Measurements from ENCODE around the gene ELP6.

The ELP6 gene

DNA sequence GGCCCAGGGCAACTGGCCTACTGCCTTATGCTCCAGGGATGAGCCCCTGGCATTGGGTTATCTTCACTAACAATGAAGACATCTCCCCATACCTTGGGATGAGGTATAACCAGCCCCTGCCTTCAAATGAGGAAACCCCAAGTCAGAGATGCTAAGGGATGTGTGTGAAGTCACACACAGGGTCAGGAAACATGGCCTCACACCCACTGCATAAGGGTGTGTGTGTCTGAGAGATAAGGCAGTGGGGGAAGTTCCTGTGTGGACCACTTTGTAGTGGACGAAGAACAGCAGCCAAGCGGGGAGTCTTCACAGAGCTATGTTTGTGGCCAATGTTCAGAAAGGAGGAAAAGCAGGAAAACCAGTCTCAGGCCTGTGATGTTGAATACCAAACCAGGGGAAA lies 10.5 kb downstream of the ELP6 start:
- Mint-ChIP-seq H3K27ac (no peak overlapping the region), H3K36me3 (ENCODE audit: low read depth) (peaks cover 59% of the 10 kb centered on the region), H3K9me3 (no peaks in the 10 kb centered on the region), H3K27me3 (ENCODE audit: low read depth) (no peaks in the 10 kb centered on the region), H3K4me3 (no peak overlapping the region), H3K4me1 (no peaks in the 10 kb centered on the region)
- TF ChIP-seq, protein P1, sequence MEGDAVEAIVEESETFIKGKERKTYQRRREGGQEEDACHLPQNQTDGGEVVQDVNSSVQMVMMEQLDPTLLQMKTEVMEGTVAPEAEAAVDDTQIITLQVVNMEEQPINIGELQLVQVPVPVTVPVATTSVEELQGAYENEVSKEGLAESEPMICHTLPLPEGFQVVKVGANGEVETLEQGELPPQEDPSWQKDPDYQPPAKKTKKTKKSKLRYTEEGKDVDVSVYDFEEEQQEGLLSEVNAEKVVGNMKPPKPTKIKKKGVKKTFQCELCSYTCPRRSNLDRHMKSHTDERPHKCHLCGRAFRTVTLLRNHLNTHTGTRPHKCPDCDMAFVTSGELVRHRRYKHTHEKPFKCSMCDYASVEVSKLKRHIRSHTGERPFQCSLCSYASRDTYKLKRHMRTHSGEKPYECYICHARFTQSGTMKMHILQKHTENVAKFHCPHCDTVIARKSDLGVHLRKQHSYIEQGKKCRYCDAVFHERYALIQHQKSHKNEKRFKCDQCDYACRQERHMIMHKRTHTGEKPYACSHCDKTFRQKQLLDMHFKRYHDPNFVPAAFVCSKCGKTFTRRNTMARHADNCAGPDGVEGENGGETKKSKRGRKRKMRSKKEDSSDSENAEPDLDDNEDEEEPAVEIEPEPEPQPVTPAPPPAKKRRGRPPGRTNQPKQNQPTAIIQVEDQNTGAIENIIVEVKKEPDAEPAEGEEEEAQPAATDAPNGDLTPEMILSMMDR (IDR thresholded peaks at IDR 0.05; ENCODE audit: unreplicated experiment in 3 of 3): no peak

GRCh38 chr3:47496892-47497291 lies 16.6 kb downstream of the ELP6 start:
- no peak overlapping the region for H3K27ac Mint-ChIP-seq
- H3K9me3 Mint-ChIP-seq: no peaks in the 10 kb centered on the region
- no peaks in the 10 kb centered on the region for H3K4me1 Mint-ChIP-seq
- peaks cover 57% of the 10 kb centered on the region for H3K36me3 Mint-ChIP-seq (ENCODE audit: low read depth)
- H3K4me3 Mint-ChIP-seq: no peak overlapping the region
- TF ChIP-seq, protein P1 (IDR thresholded peaks at IDR 0.05; ENCODE audit: unreplicated experiment in 3 of 3): no peak
- no peaks in the 10 kb centered on the region for H3K27me3 Mint-ChIP-seq (ENCODE audit: low read depth)

GRCh38 chr3:47495886-47496285 lies 17.6 kb downstream of the ELP6 start:
- no peaks in the 10 kb centered on the region for H3K4me1 Mint-ChIP-seq
- H3K9me3 Mint-ChIP-seq: no peaks in the 10 kb centered on the region
- H3K4me3 Mint-ChIP-seq: no peak overlapping the region
- H3K27me3 Mint-ChIP-seq (ENCODE audit: low read depth): no peaks in the 10 kb centered on the region
- peaks cover 50% of the 10 kb centered on the region for H3K36me3 Mint-ChIP-seq (ENCODE audit: low read depth)
- TF ChIP-seq, protein P1 (IDR thresholded peaks at IDR 0.05; ENCODE audit: unreplicated experiment in 3 of 3): no peak
- H3K27ac Mint-ChIP-seq: no peak overlapping the region

DNA sequence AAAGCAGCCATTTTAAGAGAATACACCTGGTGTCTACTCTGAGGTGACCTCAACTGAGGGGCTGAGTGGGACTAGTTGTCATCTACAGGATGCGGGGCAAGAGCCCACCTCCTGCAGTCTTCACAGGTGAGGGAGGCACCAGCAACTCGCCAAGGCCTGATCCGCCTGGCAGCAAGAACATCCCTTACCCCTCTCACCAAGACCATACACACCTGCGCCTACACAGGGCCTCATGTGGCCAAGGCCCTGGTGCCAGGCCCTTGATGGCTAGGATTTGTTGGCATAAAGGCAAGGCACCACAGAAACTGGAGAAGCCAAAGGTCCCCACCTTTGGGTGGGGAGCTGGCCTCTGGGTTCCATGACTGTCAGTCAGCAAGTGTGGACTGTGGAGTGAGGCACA lies 18.4 kb downstream of the ELP6 start:
- TF ChIP-seq, protein P1 (IDR thresholded peaks at IDR 0.05; ENCODE audit: unreplicated experiment in 3 of 3): no peak
- H3K4me3 Mint-ChIP-seq: no peak overlapping the region
- no peaks in the 10 kb centered on the region for H3K4me1 Mint-ChIP-seq
- peaks cover 43% of the 10 kb centered on the region for H3K36me3 Mint-ChIP-seq (ENCODE audit: low read depth)
- H3K9me3 Mint-ChIP-seq: no peaks in the 10 kb centered on the region
- H3K27me3 Mint-ChIP-seq (ENCODE audit: low read depth): no peaks in the 10 kb centered on the region
- no peak overlapping the region for H3K27ac Mint-ChIP-seq

- no peak overlapping the region for H3K27ac Mint-ChIP-seq
- no peaks in the 10 kb centered on the region for H3K4me1 Mint-ChIP-seq
- no peak overlapping the region for H3K4me3 Mint-ChIP-seq
- H3K27me3 Mint-ChIP-seq (ENCODE audit: low read depth): no peaks in the 10 kb centered on the region
- peaks cover 33% of the 10 kb centered on the region for H3K36me3 Mint-ChIP-seq (ENCODE audit: low read depth)
- TF ChIP-seq, protein P1 (IDR thresholded peaks at IDR 0.05; ENCODE audit: unreplicated experiment in 3 of 3): no peak
- H3K9me3 Mint-ChIP-seq: no peaks in the 10 kb centered on the region
Observed at GRCh38 chr3:47491777-47492176, 21.7 kb downstream of the ELP6 start.

DNA sequence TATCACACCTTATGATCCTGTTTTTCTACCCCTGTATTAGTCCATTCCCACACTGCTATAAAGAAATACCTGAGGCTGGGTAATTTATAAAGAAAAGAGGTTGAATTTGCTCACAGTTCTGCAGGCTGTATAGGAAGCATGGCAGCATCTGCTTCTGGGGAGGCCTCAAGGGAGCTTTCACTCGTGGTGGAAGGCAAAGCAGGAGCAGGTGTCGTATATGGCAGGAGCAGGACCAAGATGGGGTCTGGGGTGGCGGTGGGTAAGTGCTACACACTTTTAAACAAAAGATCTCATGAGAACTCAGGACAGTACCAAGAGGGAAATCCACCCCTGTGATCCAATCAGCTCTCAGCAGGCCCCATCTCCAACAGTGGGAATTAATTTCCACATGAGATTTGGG lies 22.3 kb downstream of the ELP6 start:
- no peak overlapping the region for H3K4me3 Mint-ChIP-seq
- no peaks in the 10 kb centered on the region for H3K9me3 Mint-ChIP-seq
- H3K27ac Mint-ChIP-seq: no peak overlapping the region
- no peaks in the 10 kb centered on the region for H3K4me1 Mint-ChIP-seq
- no peaks in the 10 kb centered on the region for H3K27me3 Mint-ChIP-seq (ENCODE audit: low read depth)
- TF ChIP-seq, protein P1 (IDR thresholded peaks at IDR 0.05; ENCODE audit: unreplicated experiment in 3 of 3): no peak
- peaks cover 30% of the 10 kb centered on the region for H3K36me3 Mint-ChIP-seq (ENCODE audit: low read depth)

Measured in nephron (organoid).